K562 (cell line): Measurements from ENCODE around the gene CHST14. TPM values are rescaled to one million over a fixed set of nuclear protein-coding genes. Genes with fewer than 3 reads are reported as not detected.

Experiments
- ATAC-seq: fragments of 200-7000 bp; cut with Tn5 transposase; 3 replicates; pipeline ENCODE4 v1.9.1; 2020; ENCODE audit warnings: moderate library complexity
- Bru-seq: library from RNA; stranded (reverse); fragments of 400-500 nt; gene quantifications from one replicate; lab custom pipeline; 2021; lab: Mats Ljungman, UMichigan
- BruChase-seq, 2 experiments: library from RNA; stranded (reverse); fragments of 400-500 nt; gene quantifications; one replicate each; lab custom pipeline; 2021; lab: Mats Ljungman, UMichigan
- BruUV-seq: library from RNA; stranded (reverse); fragments of 400-500 nt; replicated peaks from 2 replicates; lab custom pipeline; 2021; lab: Mats Ljungman, UMichigan
- CTCF ChIA-PET: fragments of 300-600 bp; formaldehyde crosslinking; extraction: SDS; loops from one replicate; lab custom pipeline; 2021; ENCODE audit warnings: low intra/inter-chr PET ratio; lab: Yijun Ruan, JAX
- POLR2A ChIA-PET: fragments of 300-600, 350-650 bp; sonication (Branson Sonifier 250); formaldehyde crosslinking; extraction: SDS; loops from one replicate; lab custom pipeline; 2021; ENCODE audit warnings: antibody characterized with exemption, inconsistent platforms; lab: Yijun Ruan, JAX
- DNase-seq, 4 experiments: peaks; one replicate each; pipeline versions ENCODE4 v3.0.0 to v3.0.0-alpha.2; 2011 to 2018; ENCODE audit warnings: low spot score in 3 of 4, mixed read lengths in 3 of 4; ENCODE audit errors: extremely low read depth in 1 of 4
- FAIRE-seq: peaks from 2 replicates; lab custom pipeline; 2011; peaks lifted over from hg19 to GRCh38; lab: Jason Lieb, UNC
- H2AFZ ChIP-seq: 2 replicates; pipeline ENCODE4 v1.6.0; 2011; ENCODE audit warnings: low read depth, low read length, control low read depth, inconsistent platforms
- H3K27ac ChIP-seq: fragments of 200-600 bp; 3 replicates; pipeline ENCODE4 v1.8.0; 2011; ENCODE audit warnings: low read depth, mild to moderate bottlenecking, control low read depth, inconsistent platforms, low read length, moderate library complexity, mixed read lengths; ENCODE audit errors: extremely low read depth
- H3K27me3 ChIP-seq, 2 experiments: fragments of 300-600 bp in 1 of 2; 2 replicates in 1 of 2; 3 replicates in 1 of 2; pipeline versions ENCODE4 v1.6.0 to v1.8.0; 2011; ENCODE audit warnings: inconsistent platforms in 2 of 2, low read length in 2 of 2, mild to moderate bottlenecking in 1 of 2, mixed read lengths in 1 of 2, moderate library complexity in 1 of 2; ENCODE audit not compliant: control insufficient read depth in 2 of 2, insufficient read depth in 2 of 2
- H3K36me3 ChIP-seq: fragments of 300-600 bp; 3 replicates; pipeline ENCODE4 v1.8.0; 2011; ENCODE audit warnings: mild to moderate bottlenecking, low read length, inconsistent platforms; ENCODE audit not compliant: control insufficient read depth, insufficient read depth
- H3K4me1 ChIP-seq, 2 experiments: fragments of 200-600 bp in 1 of 2; replicated peaks in 1 of 2; 2 replicates in 1 of 2; 3 replicates in 1 of 2; pipeline versions ENCODE4 v1.5.1 to v1.8.0; 2011; ENCODE audit warnings: inconsistent platforms in 2 of 2, low read length in 2 of 2, mild to moderate bottlenecking in 1 of 2, mixed read lengths in 1 of 2, moderate library complexity in 1 of 2; ENCODE audit not compliant: control insufficient read depth in 2 of 2, insufficient read depth in 2 of 2
- H3K4me2 ChIP-seq: 2 replicates; pipeline ENCODE4 v1.6.1; 2011; ENCODE audit warnings: low read length, control low read depth, inconsistent platforms, mixed read lengths; ENCODE audit not compliant: insufficient read depth
- H3K4me3 ChIP-seq: fragments of 200-600 bp; sonication (generic), shearing (Covaris generic); 2 replicates; pipeline ENCODE4 v1.5.1; 2016; ENCODE audit warnings: control low read depth, inconsistent platforms
- H3K79me2 ChIP-seq: fragments of 200-600 bp; 3 replicates; pipeline ENCODE4 v1.8.0; 2011; ENCODE audit warnings: low read length, inconsistent platforms; ENCODE audit not compliant: control insufficient read depth, insufficient read depth
- H3K9ac ChIP-seq, 2 experiments: 2 replicates each; pipeline versions ENCODE4 v1.6.0 to v1.6.1; 2011; ENCODE audit warnings: low read depth in 2 of 2, low read length in 2 of 2, control low read depth in 1 of 2, inconsistent platforms in 1 of 2, mild to moderate bottlenecking in 1 of 2, mixed read lengths in 1 of 2; ENCODE audit not compliant: insufficient read depth in 1 of 2
- H3K9me1 ChIP-seq: one replicate; pipeline ENCODE4 v1.6.0; 2011; ENCODE audit warnings: inconsistent platforms, mild to moderate bottlenecking, low read length, moderate library complexity; ENCODE audit not compliant: control insufficient read depth, insufficient read depth
- H3K9me3 ChIP-seq: replicated peaks from 2 replicates; pipeline ENCODE4 v1.5.1; 2011; ENCODE audit warnings: low read depth, low read length, inconsistent platforms; ENCODE audit not compliant: control insufficient read depth, insufficient read depth
- H4K20me1 ChIP-seq: replicated peaks from 2 replicates; pipeline ENCODE4 v1.6.1; 2011; ENCODE audit warnings: low read length, inconsistent platforms, mixed read lengths; ENCODE audit not compliant: control insufficient read depth, insufficient read depth
- CHD4 ChIP-seq: fragments of 200-600 bp; sonication (generic); IDR thresholded peaks from 3 replicates; pipeline ENCODE4 v1.6.1; 2012; ENCODE audit warnings: low read depth, mild to moderate bottlenecking, mixed read lengths, low read length, inconsistent platforms; ENCODE audit not compliant: insufficient read depth, insufficient replicate concordance, poor library complexity, severe bottlenecking
- CTBP1 ChIP-seq: fragments of 450-650 bp; IDR thresholded peaks from 2 replicates; pipeline ENCODE4 v1.6.1; 2016; ENCODE audit warnings: borderline replicate concordance
- GABPB1 ChIP-seq: sonication (generic); formaldehyde crosslinking; IDR thresholded peaks from 2 replicates; pipeline ENCODE4 v1.8.0; 2022; ENCODE audit warnings: mild to moderate bottlenecking, missing genetic modification reagents
- MYC ChIP-seq, 2 experiments: fragments of 250-450 bp in 1 of 2; sonication (Bioruptor Pico) in 1 of 2; IDR thresholded peaks; 2 replicates each; pipeline versions ENCODE4 v1.5.1 to v1.6.1; 2012 to 2021; ENCODE audit warnings: low read depth in 2 of 2, borderline replicate concordance in 1 of 2, improper control_type of control experiment in 1 of 2, low read length in 1 of 2, mild to moderate bottlenecking in 1 of 2, moderate library complexity in 1 of 2
- PHTF2 ChIP-seq: fragments of 250-450 bp; sonication (Bioruptor Pico); IDR thresholded peaks from 2 replicates; pipeline ENCODE4 v1.5.0; 2021; ENCODE audit warnings: mild to moderate bottlenecking
- POLR2AphosphoS5 ChIP-seq: IDR thresholded peaks from 2 replicates; pipeline ENCODE4 v1.6.1; 2011; ENCODE audit warnings: mild to moderate bottlenecking, low read depth, low read length, moderate library complexity; ENCODE audit not compliant: control insufficient read depth, insufficient read depth
- RB1 ChIP-seq: fragments of 450-650 bp; IDR thresholded peaks from 2 replicates; pipeline ENCODE4 v1.6.1; 2017; ENCODE audit warnings: low read depth, mild to moderate bottlenecking
- RFX7 ChIP-seq: fragments of 250-450 bp; sonication (Bioruptor Pico); IDR thresholded peaks from 2 replicates; pipeline ENCODE4 v1.5.1; 2021; ENCODE audit warnings: mild to moderate bottlenecking
- SREBF1 ChIP-seq: fragments of 150-350 bp; IDR thresholded peaks from 2 replicates; pipeline ENCODE4 v1.6.1; 2014; ENCODE audit warnings: antibody characterized with exemption, low read depth, low read length, borderline replicate concordance
- STAT5A ChIP-seq: IDR thresholded peaks from 2 replicates; pipeline ENCODE4 v1.6.1; 2012; ENCODE audit warnings: low read length, inconsistent platforms, borderline replicate concordance
- ZNF445 ChIP-seq: fragments of 250-450 bp; sonication (Bioruptor Pico); IDR thresholded peaks from 2 replicates; pipeline ENCODE4 v1.4.0; 2020; ENCODE audit warnings: low read depth, mild to moderate bottlenecking, moderate library complexity
- WGBS: fragments of 100-300 bp; shearing (Covaris generic); methylation state at CpG from one replicate; pipeline ENCODE4 v1.1.6; 2016; ENCODE audit warnings: low coverage, mixed read lengths; ENCODE audit not compliant: insufficient coverage; ENCODE audit errors: missing lambda C conversion rate; 5-methylcytosine and 5-hydroxymethylcytosine counted together
- in situ Hi-C: fragments of 300-500 bp; cut with MboI; formaldehyde crosslinking; loops from 4 replicates; pipeline ENCODE4 v1.15.0; 2018; ENCODE audit warnings: inconsistent platforms, mixed read lengths
- intact Hi-C: fragments of 100-400 bp; cut with micrococcal nuclease; formaldehyde crosslinking; loops from 2 replicates; pipeline ENCODE4 v1.14.2; 2022
- long read RNA-seq, 3 experiments: library from polyadenylated mRNA in 2 of 3; library from RNA in 1 of 3; unstranded in 2 of 3; stranded (forward) in 1 of 3; transcript quantifications; one replicate each; pipeline ENCODE4 v2.0.0, GENCODE V29; 2019 to 2022
- polyA minus RNA-seq, 3 experiments: library from RNA; depleted of rRNA, polyadenylated mRNA; stranded (reverse); fragments of >200 nt; gene quantifications; 2 replicates each; pipeline ENCODE4 v1.2.3, GENCODE V29; 2011
- polyA plus RNA-seq, 8 experiments: library from polyadenylated mRNA; depleted of rRNA in 4 of 8; stranded (reverse) in 5 of 8; unstranded in 3 of 8; fragments of >200 nt; fragmentation: Nextera tagmentation in 2 of 8; fragmentation: Illumina TruSeq in 1 of 8; extraction: Ambion mirVana in 2 of 8; extraction: Trizol in 1 of 8; gene quantifications; 2 replicates each; pipeline versions ENCODE4 v1.2.1 to v1.2.3, GENCODE V29; 2011 to 2014; ENCODE audit warnings: inconsistent platforms in 1 of 8, missing spikeins in 1 of 8
- total RNA-seq, 7 experiments: library from RNA; depleted of rRNA in 6 of 7; stranded (reverse); fragments of >200 nt in 6 of 7; fragmentation: Illumina TruSeq in 2 of 7; extraction: Trizol in 2 of 7; gene quantifications; 2 replicates each; pipeline versions ENCODE4 v1.2.1 to v1.2.3, GENCODE V29; 2011 to 2021; ENCODE audit warnings: low replicate concordance in 1 of 7
- TF ChIP-seq, protein P1 (sequence below), 2 experiments: fragments of 200-800 bp in 1 of 2; sonication (Bioruptor generic) in 1 of 2; sonication (generic) in 1 of 2; formaldehyde crosslinking in 1 of 2; IDR thresholded peaks in 1 of 2; conservative IDR thresholded peaks in 1 of 2; 2 replicates each; pipeline versions ENCODE4 v1.5.0 to v1.6.1; 2016 to 2020; ENCODE audit warnings: missing compliant biosample characterization in 1 of 2, missing genetic modification characterization in 1 of 2, missing genetic modification reagents in 1 of 2

Gene CHST14
- total RNA-seq (2011; cell fraction: chromatin; rRNA removed; ENCODE audit: low replicate concordance): 4.2 and 14.3 TPM in 2 replicates
- 18.7 and 22.0 TPM in 2 replicates for total RNA-seq (2011; cell fraction: nucleolus; rRNA removed)
- total RNA-seq (2011; cell fraction: nucleoplasm; rRNA removed): 17.9 and 21.1 TPM in 2 replicates
- 4.0 and 5.6 TPM in 2 replicates for total RNA-seq (2014; rRNA removed)
- total RNA-seq (2014; rRNA removed; fragmentation: Illumina TruSeq; extraction: Trizol): 2.3 and 2.5 TPM in 2 replicates
- total RNA-seq (2015; rRNA removed; fragmentation: Illumina TruSeq; extraction: Trizol): 4.6 TPM in 2 replicates
- total RNA-seq (2021): 11.2 and 12.1 TPM in 2 replicates
- polyA plus RNA-seq (2011; rRNA removed): 4.5 and 6.4 TPM in 2 replicates
- 6.6 and 8.1 TPM in 2 replicates for polyA plus RNA-seq (2011; cell fraction: cytosol; rRNA removed)
- 4.8 and 5.2 TPM in 2 replicates for polyA plus RNA-seq (2011; cell fraction: nucleus; rRNA removed)
- polyA plus RNA-seq (2012): 12.0 and 17.1 TPM in 2 replicates
- 6.3 and 7.5 TPM in 2 replicates for polyA plus RNA-seq (2014; fragmentation: Illumina TruSeq; extraction: Trizol)
- 1 to 10 TPM; 1.6 to 2.3 TPM for polyA plus RNA-seq (2014; fragmentation: Nextera tagmentation; extraction: Ambion mirVana)
- polyA plus RNA-seq (2014; rRNA removed): 3.9 and 4.8 TPM in 2 replicates
- 3.1 TPM in 2 replicates for polyA minus RNA-seq (2011; rRNA and poly(A)+ RNA removed)
- 6.2 and 11.7 TPM in 2 replicates for polyA minus RNA-seq (2011; cell fraction: cytosol; rRNA and poly(A)+ RNA removed)
- 2.7 and 3.8 TPM in 2 replicates for polyA minus RNA-seq (2011; cell fraction: nucleus; rRNA and poly(A)+ RNA removed)
- percentile 60 among the genes with signal in this experiment for Bru-seq, nascent RNA
- percentile 59 among the genes with signal in this experiment for BruChase-seq, experiment 1, labeled RNA remaining after a 2-hour chase
- percentile 64 among the genes with signal in this experiment for BruChase-seq, experiment 2, labeled RNA remaining after a 6-hour chase
- long read RNA-seq, experiment 1, transcript CHST14-201 (1 exons, 3,574 nt): major isoform, 17 of 17 reads
- long read RNA-seq, experiment 1, partial matches to known transcripts: 0 of 17 reads
- long read RNA-seq, experiment 1, other reads (novel, unspliced or antisense): 0 of 17 reads
- long read RNA-seq, experiment 2, transcript CHST14-201 (1 exons, 3,574 nt): major isoform, 21 of 21 reads
- long read RNA-seq, experiment 2, partial matches to known transcripts: 0 of 21 reads
- long read RNA-seq, experiment 2, other reads (novel, unspliced or antisense): 0 of 21 reads
- long read RNA-seq, experiment 3, partial matches to known transcripts: 0 of 1 reads
- long read RNA-seq, experiment 3, other reads (novel, unspliced or antisense): 0 of 1 reads

- CTCF ChIA-PET: interaction anchor here (0.6 kb wide), 1 partner anchor 29 kb away, joined by 4 read pairs; no protein-coding TSS in a partner anchor
- peak within 1 kb of the TSS; percentile 86 for H2AFZ ChIP-seq
- WGBS: 10% methylated on average over 15 of the region's 52 CpGs
- TF ChIP-seq CHD4 (no peak), POLR2AphosphoS5 (no peak; the same call in 1 of the 2 replicates), RFX7 (CRISPR knock-in tag) (no peak), ZNF445 (CRISPR knock-in tag) (no peak), GABPB1 (CRISPR knock-in tag) (0 out of 2 replicates have a peak, but pooled peaks have one; percentile 24), SREBF1 (no peak), PHTF2 (CRISPR knock-in tag) (no peak), CTBP1 (peak; percentile 34; the same call in 1 of the 2 replicates), RB1 (no peak), STAT5A (no peak), MYC (IDR thresholded peaks at IDR 0.05; ENCODE audit: low read depth, low read length) (0 out of 2 replicates have a peak, but pooled peaks have one; percentile 18), MYC (CRISPR knock-in tag; IDR thresholded peaks at IDR 0.05; ENCODE audit: borderline replicate concordance, low read depth) (no peak)
- TF ChIP-seq, protein P1, sequence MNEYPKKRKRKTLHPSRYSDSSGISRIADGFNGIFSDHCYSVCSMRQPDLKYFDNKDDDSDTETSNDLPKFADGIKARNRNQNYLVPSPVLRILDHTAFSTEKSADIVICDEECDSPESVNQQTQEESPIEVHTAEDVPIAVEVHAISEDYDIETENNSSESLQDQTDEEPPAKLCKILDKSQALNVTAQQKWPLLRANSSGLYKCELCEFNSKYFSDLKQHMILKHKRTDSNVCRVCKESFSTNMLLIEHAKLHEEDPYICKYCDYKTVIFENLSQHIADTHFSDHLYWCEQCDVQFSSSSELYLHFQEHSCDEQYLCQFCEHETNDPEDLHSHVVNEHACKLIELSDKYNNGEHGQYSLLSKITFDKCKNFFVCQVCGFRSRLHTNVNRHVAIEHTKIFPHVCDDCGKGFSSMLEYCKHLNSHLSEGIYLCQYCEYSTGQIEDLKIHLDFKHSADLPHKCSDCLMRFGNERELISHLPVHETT (CRISPR knock-in tag; conservative IDR thresholded peaks at IDR 0.05 in 1 of 2, IDR thresholded peaks at IDR 0.05 in 1 of 2): peak in 1 of 2 experiments; percentile 23; a peak in 1 of 4 replicates
Observed at GRCh38 chr15:40470423-40471104, at the start of gene CHST14. Gene CHST14, plus strand, starts transcription at chr15:40470984. Its CDS starts 230 bp downstream, at chr15:40471214.

More at GRCh38 chr15:40470423-40471104, at the start of gene CHST14:
- intact Hi-C loops (loop anchor here (2.0 to 5.0 kb wide), 2 partner anchors 30 to 37 kb away; partner anchors contain the start of gene BAHD1), in situ Hi-C loops (no loop called here)
- H3K79me2 ChIP-seq: peaks cover 15% of the 10 kb centered on the region
- peak; percentile 82 for ATAC-seq
- peak within 1 kb of the TSS; percentile 82 for H3K4me2 ChIP-seq
- peak; percentile 73 for FAIRE-seq
- no peaks in the 10 kb centered on the region for H3K27me3 ChIP-seq
- H3K36me3 ChIP-seq: peaks cover 24% of the 10 kb centered on the region
- peak in 2 of 4 experiments; percentile 77 to 89 for DNase-seq
- peaks cover 35 to 51% of the 10 kb centered on the region in 2 experiments for H3K4me1 ChIP-seq
- POLR2A ChIA-PET: interaction anchor here (0.5 to 2.2 kb wide), 10 partner anchors 9 to 797 kb away, joined by 3 to 15 read pairs (median 4); no protein-coding TSS in a partner anchor
- H3K9me1 ChIP-seq: no peaks in the 10 kb centered on the region
- peak within 1 kb of the TSS; percentile 74 for H3K27ac ChIP-seq
- TSS peak; percentile 57 for BruUV-seq
- H3K9me3 ChIP-seq: no peaks in the 10 kb centered on the region
- peak within 1 kb of the TSS; percentile 63 to 96 for H3K9ac ChIP-seq
- H3K4me3 ChIP-seq: peak within 1 kb of the TSS; percentile 53
- no peaks in the 10 kb centered on the region; the same call in 1 of the 2 replicates for H4K20me1 ChIP-seq
